Astrocyte of the spinal cord (primary cell): ENCODE data around the gene LRIG2.
"Not testable (repeated sequence)": the region's sequence is repeated elsewhere in the genome, so short reads cannot be mapped to it uniquely, and the experiment has no call there.

Source experiments
- DNase-seq: peaks from one replicate; pipeline ENCODE4 v3.0.0; 2011; ENCODE audit warnings: low read depth, low spot score
- H3K4me3 ChIP-seq: 2 replicates; pipeline ENCODE4 v1.5.1; 2011; ENCODE audit warnings: low read depth, mild to moderate bottlenecking, low read length, moderate library complexity
- in situ Hi-C: cut with HindIII; loops from 2 replicates; pipeline ENCODE4 v1.10.0; 2017; ENCODE audit warnings: low sequenced_read_pairs
- TF ChIP-seq, protein P1 (sequence below): IDR thresholded peaks from 2 replicates; pipeline ENCODE4 v1.5.1; 2012; ENCODE audit warnings: low read depth, mild to moderate bottlenecking, low read length, inconsistent platforms

The LRIG2 gene

DNA sequence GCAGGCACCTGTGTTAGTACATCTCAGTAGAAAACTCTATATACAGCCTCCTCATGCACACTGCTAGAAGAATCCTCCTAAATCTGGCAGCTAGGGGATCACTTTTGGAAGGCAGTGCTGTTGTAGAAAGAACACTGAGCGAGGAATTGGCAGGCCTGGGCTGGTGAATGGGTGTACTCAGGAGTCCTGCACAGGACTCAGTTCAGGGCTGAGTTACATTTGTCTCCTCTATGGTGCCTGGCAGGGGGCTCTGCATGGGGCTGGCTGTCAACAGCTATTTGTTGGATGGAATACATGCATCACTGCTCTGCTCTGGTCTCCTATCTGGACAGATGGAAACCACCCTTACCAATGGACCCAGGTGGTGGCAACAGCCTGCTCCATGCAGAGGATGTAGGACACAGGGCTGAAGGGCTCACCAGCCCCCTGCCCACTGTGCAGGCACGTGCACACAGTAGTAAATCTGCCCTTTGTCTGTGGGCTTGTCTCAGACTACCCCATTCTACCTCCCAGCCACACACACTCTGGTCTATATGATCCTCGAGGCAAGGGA is 74.2 kb downstream of the LRIG2 start:
- no peak for DNase-seq
- in situ Hi-C loops: no loop called here
- no peak overlapping the region for H3K4me3 ChIP-seq
- TF ChIP-seq, protein P1, sequence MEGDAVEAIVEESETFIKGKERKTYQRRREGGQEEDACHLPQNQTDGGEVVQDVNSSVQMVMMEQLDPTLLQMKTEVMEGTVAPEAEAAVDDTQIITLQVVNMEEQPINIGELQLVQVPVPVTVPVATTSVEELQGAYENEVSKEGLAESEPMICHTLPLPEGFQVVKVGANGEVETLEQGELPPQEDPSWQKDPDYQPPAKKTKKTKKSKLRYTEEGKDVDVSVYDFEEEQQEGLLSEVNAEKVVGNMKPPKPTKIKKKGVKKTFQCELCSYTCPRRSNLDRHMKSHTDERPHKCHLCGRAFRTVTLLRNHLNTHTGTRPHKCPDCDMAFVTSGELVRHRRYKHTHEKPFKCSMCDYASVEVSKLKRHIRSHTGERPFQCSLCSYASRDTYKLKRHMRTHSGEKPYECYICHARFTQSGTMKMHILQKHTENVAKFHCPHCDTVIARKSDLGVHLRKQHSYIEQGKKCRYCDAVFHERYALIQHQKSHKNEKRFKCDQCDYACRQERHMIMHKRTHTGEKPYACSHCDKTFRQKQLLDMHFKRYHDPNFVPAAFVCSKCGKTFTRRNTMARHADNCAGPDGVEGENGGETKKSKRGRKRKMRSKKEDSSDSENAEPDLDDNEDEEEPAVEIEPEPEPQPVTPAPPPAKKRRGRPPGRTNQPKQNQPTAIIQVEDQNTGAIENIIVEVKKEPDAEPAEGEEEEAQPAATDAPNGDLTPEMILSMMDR: no peak

- TF ChIP-seq, protein P1: no peak
- no peak overlapping the region for H3K4me3 ChIP-seq
- in situ Hi-C loops: no loop called here
- DNase-seq: no peak
Measured at GRCh38 chr1:113147826-113148225, 74.8 kb downstream of the LRIG2 start.

- H3K4me3 ChIP-seq, DNase-seq, in situ Hi-C loops: not testable (repeated sequence)
Measured at GRCh38 chr1:113150494-113150893, 77.5 kb downstream of the LRIG2 start.

- no peak for DNase-seq
- TF ChIP-seq, protein P1: no peak
- no peak overlapping the region for H3K4me3 ChIP-seq
- in situ Hi-C loops: no loop called here
Measured at GRCh38 chr1:113153116-113153803, 80.3 kb downstream of the LRIG2 start.

DNA sequence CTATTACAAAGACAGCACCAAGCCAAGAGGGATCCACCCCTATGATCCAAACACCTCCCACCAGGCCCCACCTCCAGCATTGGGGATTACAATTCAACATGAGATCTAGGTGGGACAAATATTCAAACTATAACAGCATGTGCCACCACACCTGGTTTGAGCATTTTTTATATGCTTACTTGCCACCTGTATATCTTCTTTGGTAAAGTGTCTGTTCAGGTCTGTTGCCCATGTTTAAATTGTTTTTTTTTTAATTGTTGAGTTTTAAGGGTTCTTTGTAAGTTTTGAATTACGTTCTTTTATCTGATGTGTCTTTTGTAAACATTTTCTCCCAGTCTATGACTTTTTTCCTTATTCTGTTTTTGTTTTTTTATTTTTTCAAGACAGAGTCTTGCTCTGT is 83.4 kb downstream of the LRIG2 start:
- in situ Hi-C loops: no loop called here
- no peak for DNase-seq
- TF ChIP-seq, protein P1: no peak
- no peak overlapping the region for H3K4me3 ChIP-seq

DNA sequence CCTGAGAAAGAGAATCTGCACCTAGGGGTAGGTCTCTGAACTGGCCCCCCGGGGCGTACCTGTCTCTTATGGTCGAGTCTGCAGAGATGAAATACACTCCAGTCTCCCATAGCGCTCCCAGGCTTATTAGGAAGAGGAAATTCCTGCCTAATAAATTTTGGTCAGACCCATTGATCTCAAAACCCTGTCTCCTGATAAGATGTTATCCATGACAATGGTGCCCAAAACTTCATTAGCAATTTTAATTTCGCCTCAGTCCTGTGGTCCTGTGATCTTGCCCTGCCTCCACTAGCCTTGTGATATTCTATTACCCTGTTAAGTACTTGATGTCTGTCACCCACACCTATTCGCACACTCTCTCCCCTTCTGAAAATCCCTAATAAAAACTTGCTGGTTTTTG is 85.7 kb downstream of the LRIG2 start:
- in situ Hi-C loops, H3K4me3 ChIP-seq, DNase-seq: not testable (repeated sequence)

DNA sequence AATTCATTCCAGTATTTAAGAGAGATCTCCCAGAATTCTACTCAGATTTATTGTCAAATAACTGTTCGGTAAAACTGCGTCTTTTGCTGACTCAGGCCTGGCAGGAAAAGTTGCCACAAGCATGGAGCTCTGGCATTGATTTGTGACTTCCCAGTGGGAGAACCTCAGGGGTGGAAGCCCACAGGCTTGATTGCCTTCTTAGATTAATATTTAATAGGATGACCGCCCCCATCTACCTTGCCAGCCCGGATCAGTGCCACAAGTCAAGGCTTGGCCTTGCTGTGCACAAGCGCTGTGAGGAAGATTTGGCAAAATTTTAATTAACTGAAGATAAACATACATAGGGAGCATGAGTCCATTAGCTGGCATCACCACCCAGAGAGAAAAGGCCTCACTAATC is 93.5 kb downstream of the LRIG2 start:
- DNase-seq: no peak
- TF ChIP-seq, protein P1: no peak
- H3K4me3 ChIP-seq: no peak overlapping the region
- in situ Hi-C loops: no loop called here

GRCh38 chr1:113168946-113169345 is 95.9 kb downstream of the LRIG2 start:
- no peak overlapping the region for H3K4me3 ChIP-seq
- in situ Hi-C loops: no loop called here
- DNase-seq: no peak
- TF ChIP-seq, protein P1: no peak
